ENCODE results near the gene STBD1.

STBD1 gene

GRCh38 chr4:76271248-76271647, 35.3 kb upstream of the STBD1 start:
- Histone ChIP-seq H2BK15ac (ENCODE audit: low read depth, poor library complexity, severe bottlenecking) (no peak overlapping the region), H3K27me3 (ENCODE audit: control insufficient read depth in 1 of 2, insufficient read depth in 1 of 2, low read length in 2 of 2) (peaks cover 3 to 7% of the 10 kb centered on the region in 2 experiments), H2AFZ (ENCODE audit: low read depth, low read length) (no peak overlapping the region), H3K27ac (ENCODE audit: low read length, poor library complexity, severe bottlenecking) (no peak overlapping the region), H3K36me3 (ENCODE audit: control insufficient read depth in 1 of 2, insufficient read depth in 2 of 2, low read depth in 1 of 2, low read length in 2 of 2) (no peaks in the 10 kb centered on the region), H2AK5ac (ENCODE audit: low read length, severe bottlenecking) (no peak overlapping the region), H3K9ac (ENCODE audit: low read length) (no peak overlapping the region), H2BK5ac (ENCODE audit: low read depth, low read length, poor library complexity, severe bottlenecking) (no peak overlapping the region), H2BK12ac (ENCODE audit: low read length in 2 of 2) (no peak overlapping the region), H3K9me3 (ENCODE audit: control insufficient read depth, low read length) (no peaks in the 10 kb centered on the region), H3K4me3 (ENCODE audit: insufficient read depth in 1 of 2, low read depth in 1 of 2, low read length in 2 of 2) (no peak overlapping the region), H3K79me1 (replicated peaks; ENCODE audit: low read length, poor library complexity, severe bottlenecking) (no peaks in the 10 kb centered on the region), H3K4me1 (ENCODE audit: control insufficient read depth, insufficient read depth, low read depth, low read length) (no peaks in the 10 kb centered on the region), H3K18ac (ENCODE audit: low read depth in 1 of 2, low read length in 2 of 2) (no peak overlapping the region), H2BK120ac (ENCODE audit: low read depth, low read length) (no peak overlapping the region), H4K8ac (ENCODE audit: low read length) (no peak overlapping the region), H3K23ac (ENCODE audit: low read length in 2 of 2) (no peak overlapping the region), H3K4me2 (ENCODE audit: low read length, poor library complexity, severe bottlenecking) (no peak overlapping the region), H4K91ac (ENCODE audit: low read length) (no peak overlapping the region), H3K4ac (ENCODE audit: low read depth in 1 of 2, low read length in 2 of 2) (no peak overlapping the region), H3K14ac (ENCODE audit: low read length in 2 of 2) (no peak overlapping the region)
- WGBS = 88% methylated on average over 6 of the region's 6 CpGs
- no peak for DNase-seq

- Histone ChIP-seq H2AFZ (ENCODE audit: low read depth, low read length) (no peak overlapping the region), H3K27ac (ENCODE audit: low read length, poor library complexity, severe bottlenecking) (no peak overlapping the region), H3K9me3 (ENCODE audit: control insufficient read depth, low read length) (no peaks in the 10 kb centered on the region), H3K36me3 (ENCODE audit: control insufficient read depth in 1 of 2, insufficient read depth in 2 of 2, low read depth in 1 of 2, low read length in 2 of 2) (no peaks in the 10 kb centered on the region), H3K23ac (ENCODE audit: low read length in 2 of 2) (no peak overlapping the region), H4K91ac (ENCODE audit: low read length) (no peak overlapping the region), H2BK15ac (ENCODE audit: low read depth, poor library complexity, severe bottlenecking) (no peak overlapping the region), H4K8ac (ENCODE audit: low read length) (no peak overlapping the region), H3K18ac (ENCODE audit: low read depth in 1 of 2, low read length in 2 of 2) (no peak overlapping the region), H3K4me3 (ENCODE audit: insufficient read depth in 1 of 2, low read depth in 1 of 2, low read length in 2 of 2) (no peak overlapping the region), H2AK5ac (ENCODE audit: low read length, severe bottlenecking) (no peak overlapping the region), H3K4me2 (ENCODE audit: low read length, poor library complexity, severe bottlenecking) (no peak overlapping the region), H3K4me1 (ENCODE audit: control insufficient read depth, insufficient read depth, low read depth, low read length) (no peaks in the 10 kb centered on the region), H3K14ac (ENCODE audit: low read length in 2 of 2) (no peak overlapping the region), H3K79me1 (replicated peaks; ENCODE audit: low read length, poor library complexity, severe bottlenecking) (no peaks in the 10 kb centered on the region), H2BK120ac (ENCODE audit: low read depth, low read length) (no peak overlapping the region), H2BK12ac (ENCODE audit: low read length in 2 of 2) (no peak overlapping the region), H3K4ac (ENCODE audit: low read depth in 1 of 2, low read length in 2 of 2) (no peak overlapping the region), H2BK5ac (ENCODE audit: low read depth, low read length, poor library complexity, severe bottlenecking) (no peak overlapping the region), H3K9ac (ENCODE audit: low read length) (no peak overlapping the region), H3K27me3 (ENCODE audit: control insufficient read depth in 1 of 2, insufficient read depth in 1 of 2, low read length in 2 of 2) (peaks cover 3 to 4% of the 10 kb centered on the region in 2 experiments)
- DNase-seq = no peak
Measured at GRCh38 chr4:76272073-76272472, 34.5 kb upstream of the STBD1 start.

- Histone ChIP-seq H3K4me2 (ENCODE audit: low read length, poor library complexity, severe bottlenecking) (no peak overlapping the region), H3K4ac (ENCODE audit: low read depth in 1 of 2, low read length in 2 of 2) (no peak overlapping the region), H3K9me3 (ENCODE audit: control insufficient read depth, low read length) (no peaks in the 10 kb centered on the region), H3K27me3 (ENCODE audit: control insufficient read depth in 1 of 2, insufficient read depth in 1 of 2, low read length in 2 of 2) (peaks cover 0 to 3% of the 10 kb centered on the region in 2 experiments), H4K8ac (ENCODE audit: low read length) (no peak overlapping the region), H2AK5ac (ENCODE audit: low read length, severe bottlenecking) (no peak overlapping the region), H2BK5ac (ENCODE audit: low read depth, low read length, poor library complexity, severe bottlenecking) (no peak overlapping the region), H3K4me1 (ENCODE audit: control insufficient read depth, insufficient read depth, low read depth, low read length) (no peaks in the 10 kb centered on the region), H2AFZ (ENCODE audit: low read depth, low read length) (no peak overlapping the region), H3K18ac (ENCODE audit: low read depth in 1 of 2, low read length in 2 of 2) (no peak overlapping the region), H3K9ac (ENCODE audit: low read length) (no peak overlapping the region), H3K79me1 (replicated peaks; ENCODE audit: low read length, poor library complexity, severe bottlenecking) (no peaks in the 10 kb centered on the region), H3K27ac (ENCODE audit: low read length, poor library complexity, severe bottlenecking) (no peak overlapping the region), H2BK15ac (ENCODE audit: low read depth, poor library complexity, severe bottlenecking) (no peak overlapping the region), H3K4me3 (ENCODE audit: insufficient read depth in 1 of 2, low read depth in 1 of 2, low read length in 2 of 2) (no peak overlapping the region), H4K91ac (ENCODE audit: low read length) (no peak overlapping the region), H2BK120ac (ENCODE audit: low read depth, low read length) (no peak overlapping the region), H3K36me3 (ENCODE audit: control insufficient read depth in 1 of 2, insufficient read depth in 2 of 2, low read depth in 1 of 2, low read length in 2 of 2) (no peaks in the 10 kb centered on the region), H2BK12ac (ENCODE audit: low read length in 2 of 2) (no peak overlapping the region), H3K23ac (ENCODE audit: low read length in 2 of 2) (no peak overlapping the region), H3K14ac (ENCODE audit: low read length in 2 of 2) (no peak overlapping the region)
- 100% methylated on average over 1 of the region's 1 CpG for WGBS
- DNase-seq = no peak
Measured at GRCh38 chr4:76272582-76272981, 34.0 kb upstream of the STBD1 start.

- no peak overlapping the region for H4K8ac ChIP-seq (ENCODE audit: low read length)
- DNase-seq = no peak
- H3K9me3 ChIP-seq (ENCODE audit: control insufficient read depth, low read length) = no peaks in the 10 kb centered on the region
- no peak overlapping the region for H3K4ac ChIP-seq (ENCODE audit: low read depth in 1 of 2, low read length in 2 of 2)
- no peak overlapping the region for H2BK15ac ChIP-seq (ENCODE audit: low read depth, poor library complexity, severe bottlenecking)
- no peak overlapping the region for H3K14ac ChIP-seq (ENCODE audit: low read length in 2 of 2)
- H2AFZ ChIP-seq (ENCODE audit: low read depth, low read length) = no peak overlapping the region
- no peak overlapping the region for H3K4me3 ChIP-seq (ENCODE audit: insufficient read depth in 1 of 2, low read depth in 1 of 2, low read length in 2 of 2)
- H2BK120ac ChIP-seq (ENCODE audit: low read depth, low read length) = no peak overlapping the region
- H3K36me3 ChIP-seq (ENCODE audit: control insufficient read depth in 1 of 2, insufficient read depth in 2 of 2, low read depth in 1 of 2, low read length in 2 of 2) = no peaks in the 10 kb centered on the region
- no peak overlapping the region for H4K91ac ChIP-seq (ENCODE audit: low read length)
- no peak overlapping the region for H3K4me2 ChIP-seq (ENCODE audit: low read length, poor library complexity, severe bottlenecking)
- no peak overlapping the region for H3K23ac ChIP-seq (ENCODE audit: low read length in 2 of 2)
- H3K79me1 ChIP-seq (replicated peaks; ENCODE audit: low read length, poor library complexity, severe bottlenecking) = no peaks in the 10 kb centered on the region
- H3K27me3 ChIP-seq (ENCODE audit: control insufficient read depth in 1 of 2, insufficient read depth in 1 of 2, low read length in 2 of 2) = peaks cover 0 to 3% of the 10 kb centered on the region in 2 experiments
- no peak overlapping the region for H2BK5ac ChIP-seq (ENCODE audit: low read depth, low read length, poor library complexity, severe bottlenecking)
- no peak overlapping the region for H2BK12ac ChIP-seq (ENCODE audit: low read length in 2 of 2)
- no peak overlapping the region for H3K27ac ChIP-seq (ENCODE audit: low read length, poor library complexity, severe bottlenecking)
- no peak overlapping the region for H3K9ac ChIP-seq (ENCODE audit: low read length)
- no peak overlapping the region for H2AK5ac ChIP-seq (ENCODE audit: low read length, severe bottlenecking)
- 91% methylated on average over 3 of the region's 5 CpGs for WGBS
- no peak overlapping the region for H3K18ac ChIP-seq (ENCODE audit: low read depth in 1 of 2, low read length in 2 of 2)
- no peaks in the 10 kb centered on the region for H3K4me1 ChIP-seq (ENCODE audit: control insufficient read depth, insufficient read depth, low read depth, low read length)
Measured at GRCh38 chr4:76272999-76273398, 33.5 kb upstream of the STBD1 start.

Measured in mesenchymal stem cell (in vitro differentiated cells and primary cell).